ENCODE data around the gene CYP24A1. TPM values are rescaled to one million over a fixed set of nuclear protein-coding genes. Genes with fewer than 3 reads are reported as not detected.

The CYP24A1 gene
- total RNA-seq, 2 donors from 2014 or later = 0.08 TPM; not detected in 1

- H3K9me3 Mint-ChIP-seq = no peaks in the 10 kb centered on the region
- no peak overlapping the region for H3K4me3 Mint-ChIP-seq
- H3K27me3 Mint-ChIP-seq = peaks cover 15% of the 10 kb centered on the region
- no peaks in the 10 kb centered on the region for H3K36me3 Mint-ChIP-seq (ENCODE audit: low read depth)
- ATAC-seq (replicated peaks) = no peak
- H3K4me1 Mint-ChIP-seq = no peaks in the 10 kb centered on the region
- no peak overlapping the region for H3K27ac Mint-ChIP-seq
These were observed 22.0 kb upstream of the CYP24A1 start for GRCh38 chr20:54195483-54196472.

- no peaks in the 10 kb centered on the region for H3K4me1 Mint-ChIP-seq
- no peaks in the 10 kb centered on the region for H3K9me3 Mint-ChIP-seq
- H3K27me3 Mint-ChIP-seq = peaks cover 15% of the 10 kb centered on the region
- no peak overlapping the region for H3K27ac Mint-ChIP-seq
- no peaks in the 10 kb centered on the region for H3K36me3 Mint-ChIP-seq (ENCODE audit: low read depth)
- no peak overlapping the region for H3K4me3 Mint-ChIP-seq
- ATAC-seq (replicated peaks) = no peak
These were observed 21.1 kb upstream of the CYP24A1 start for GRCh38 chr20:54194724-54195438.

DNA sequence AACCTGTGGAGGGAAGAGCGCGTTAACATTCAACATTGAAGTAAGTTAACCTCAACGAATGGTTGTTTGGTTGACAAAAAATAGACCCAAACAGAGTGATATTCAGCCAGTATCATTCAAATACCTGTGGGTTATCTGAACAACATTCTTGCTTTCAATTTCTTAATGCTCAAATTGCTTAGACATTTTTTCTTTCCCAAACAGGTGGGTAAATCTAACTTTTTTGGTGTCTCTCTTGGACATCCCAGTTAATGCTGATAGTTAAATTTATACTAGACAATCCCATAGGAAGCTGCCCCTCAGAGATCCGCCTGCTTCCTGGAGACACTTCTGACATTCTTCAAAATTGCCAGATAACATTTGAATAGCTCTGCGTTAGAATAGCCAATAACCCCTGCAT lies 20.0 kb upstream of the CYP24A1 start:
- no peak overlapping the region for H3K4me3 Mint-ChIP-seq
- H3K27ac Mint-ChIP-seq = no peak overlapping the region
- H3K27me3 Mint-ChIP-seq = peaks cover 15% of the 10 kb centered on the region
- no peaks in the 10 kb centered on the region for H3K9me3 Mint-ChIP-seq
- H3K36me3 Mint-ChIP-seq (ENCODE audit: low read depth) = no peaks in the 10 kb centered on the region
- no peak for ATAC-seq (replicated peaks)
- H3K4me1 Mint-ChIP-seq = no peaks in the 10 kb centered on the region

- H3K4me3 Mint-ChIP-seq = no peak overlapping the region
- H3K9me3 Mint-ChIP-seq = no peaks in the 10 kb centered on the region
- H3K4me1 Mint-ChIP-seq = no peaks in the 10 kb centered on the region
- no peak overlapping the region for H3K27ac Mint-ChIP-seq
- no peak for ATAC-seq (replicated peaks)
- peaks cover 19% of the 10 kb centered on the region for H3K27me3 Mint-ChIP-seq
- H3K36me3 Mint-ChIP-seq (ENCODE audit: low read depth) = no peaks in the 10 kb centered on the region
These were observed 16.4 kb upstream of the CYP24A1 start for GRCh38 chr20:54190217-54190616.

- no peak for ATAC-seq (replicated peaks)
- Mint-ChIP-seq H3K4me3 (no peak overlapping the region), H3K9me3 (no peaks in the 10 kb centered on the region), H3K27me3 (peaks cover 24% of the 10 kb centered on the region), H3K27ac (no peak overlapping the region), H3K36me3 (ENCODE audit: low read depth) (no peaks in the 10 kb centered on the region), H3K4me1 (no peaks in the 10 kb centered on the region)
These were observed 15.8 kb upstream of the CYP24A1 start for GRCh38 chr20:54189630-54190029.

DNA sequence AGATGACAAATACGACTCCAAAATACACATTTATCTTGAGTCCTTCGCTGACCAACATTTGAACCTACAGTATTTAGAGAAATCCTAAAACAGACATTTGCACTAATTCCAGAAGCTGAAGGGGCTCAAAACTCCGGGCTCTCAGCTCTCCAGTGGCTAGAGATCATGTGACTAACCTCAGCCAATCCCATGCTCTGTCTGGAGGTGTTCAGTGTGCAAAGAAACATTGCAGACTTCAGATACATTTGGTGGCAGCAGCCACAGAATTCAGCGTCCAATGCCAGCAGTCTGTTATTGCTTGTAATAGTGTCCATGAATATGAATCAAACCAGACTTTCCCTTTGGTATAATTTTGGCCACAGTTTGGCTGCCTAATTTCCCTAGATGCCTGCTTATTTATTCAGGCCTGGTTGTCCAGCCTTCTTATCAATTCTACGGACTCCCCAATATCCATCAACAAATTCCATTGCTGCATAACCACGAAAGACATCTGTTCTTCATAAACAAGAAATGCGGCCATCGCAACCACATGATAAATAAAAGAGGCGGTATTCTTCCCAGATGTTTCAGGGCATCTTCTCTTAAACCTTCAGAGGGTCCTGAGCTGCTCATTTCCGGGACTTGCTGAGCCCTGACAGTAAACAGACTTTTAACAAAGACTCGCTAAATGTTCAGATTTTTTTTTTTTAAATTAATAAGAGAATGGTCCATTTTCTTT lies 14.5 kb upstream of the CYP24A1 start:
- H3K36me3 Mint-ChIP-seq (ENCODE audit: low read depth) = no peaks in the 10 kb centered on the region
- peaks cover 24% of the 10 kb centered on the region for H3K27me3 Mint-ChIP-seq
- H3K4me3 Mint-ChIP-seq = no peak overlapping the region
- no peaks in the 10 kb centered on the region for H3K4me1 Mint-ChIP-seq
- H3K27ac Mint-ChIP-seq = no peak overlapping the region
- no peaks in the 10 kb centered on the region for H3K9me3 Mint-ChIP-seq
- no peak for ATAC-seq (replicated peaks)

DNA sequence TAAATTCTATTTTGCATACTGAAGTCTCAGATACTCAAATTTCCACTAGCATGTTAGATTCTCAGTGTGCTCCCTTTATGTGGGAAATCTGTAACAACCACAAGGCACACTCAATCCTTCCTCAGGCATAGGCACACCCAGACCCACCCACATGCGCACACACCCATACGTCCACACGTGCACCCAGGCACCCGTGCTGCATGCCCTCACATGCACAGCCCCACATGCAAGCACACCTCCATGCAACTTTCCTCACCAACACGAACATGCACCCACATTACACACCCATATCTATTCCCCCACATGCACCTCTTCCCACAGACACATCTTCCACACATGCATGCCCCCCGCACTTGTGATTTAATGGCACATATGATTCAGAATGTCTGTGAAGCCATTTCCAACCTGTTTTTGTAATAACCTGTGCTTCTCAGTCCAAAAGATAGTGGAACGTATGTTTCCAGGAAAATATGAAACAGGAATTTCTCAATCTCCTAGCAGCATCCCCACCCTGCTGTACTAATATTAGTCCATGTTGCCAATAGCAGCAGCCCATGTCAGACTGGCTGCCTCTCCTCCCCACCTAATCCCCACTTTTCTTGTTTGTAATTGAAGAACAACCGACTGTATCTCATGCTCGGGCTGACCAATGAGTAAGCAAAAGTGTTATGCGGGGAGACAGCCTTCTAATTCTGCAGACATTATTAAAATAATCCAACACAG lies 11.3 kb upstream of the CYP24A1 start:
- H3K4me1 Mint-ChIP-seq = no peaks in the 10 kb centered on the region
- no peak overlapping the region for H3K4me3 Mint-ChIP-seq
- H3K36me3 Mint-ChIP-seq (ENCODE audit: low read depth) = no peaks in the 10 kb centered on the region
- H3K27ac Mint-ChIP-seq = no peak overlapping the region
- H3K9me3 Mint-ChIP-seq = no peaks in the 10 kb centered on the region
- ATAC-seq (replicated peaks) = no peak
- H3K27me3 Mint-ChIP-seq = peaks cover 20% of the 10 kb centered on the region

- Mint-ChIP-seq H3K4me1 (no peaks in the 10 kb centered on the region), H3K4me3 (no peak overlapping the region), H3K36me3 (ENCODE audit: low read depth) (no peaks in the 10 kb centered on the region), H3K9me3 (no peaks in the 10 kb centered on the region), H3K27me3 (peaks cover 20% of the 10 kb centered on the region), H3K27ac (no peak overlapping the region)
- no peak for ATAC-seq (replicated peaks)
These were observed 10.3 kb upstream of the CYP24A1 start for GRCh38 chr20:54184071-54184470.

DNA sequence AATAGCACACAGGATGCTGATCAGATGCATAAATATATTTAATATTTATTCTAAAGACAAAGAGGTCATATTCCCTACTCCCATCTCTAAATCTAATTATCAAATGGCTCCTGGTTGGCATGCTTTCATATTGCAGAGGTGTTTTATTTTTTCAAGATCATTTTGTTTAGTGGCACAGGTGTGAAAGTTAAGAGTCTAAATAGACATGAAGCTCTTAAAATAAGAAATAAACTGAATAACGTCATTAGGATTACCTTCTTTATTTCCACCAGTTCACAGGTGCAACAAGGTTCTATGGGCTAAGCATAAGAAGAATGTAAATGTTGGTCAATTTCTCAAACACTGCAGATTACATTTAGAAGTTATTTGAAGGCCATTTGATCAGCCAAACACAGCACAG lies 7.1 kb upstream of the CYP24A1 start:
- Mint-ChIP-seq H3K9me3 (no peaks in the 10 kb centered on the region), H3K36me3 (ENCODE audit: low read depth) (no peaks in the 10 kb centered on the region), H3K27me3 (peaks cover 26% of the 10 kb centered on the region), H3K4me1 (no peaks in the 10 kb centered on the region), H3K4me3 (no peak overlapping the region), H3K27ac (no peak overlapping the region)
- no peak for ATAC-seq (replicated peaks)

- Mint-ChIP-seq H3K4me3 (no peak overlapping the region), H3K9me3 (no peaks in the 10 kb centered on the region), H3K4me1 (no peaks in the 10 kb centered on the region), H3K36me3 (ENCODE audit: low read depth) (no peaks in the 10 kb centered on the region), H3K27me3 (peaks cover 24% of the 10 kb centered on the region), H3K27ac (no peak overlapping the region)
- ATAC-seq (replicated peaks) = no peak
These were observed 6.2 kb upstream of the CYP24A1 start for GRCh38 chr20:54179946-54180345.

GRCh38 chr20:54178256-54178655 lies 4.5 kb upstream of the CYP24A1 start:
- Mint-ChIP-seq H3K36me3 (ENCODE audit: low read depth) (no peaks in the 10 kb centered on the region), H3K4me3 (no peak overlapping the region), H3K27ac (no peak overlapping the region), H3K4me1 (no peaks in the 10 kb centered on the region), H3K9me3 (no peaks in the 10 kb centered on the region), H3K27me3 (peaks cover 31% of the 10 kb centered on the region)
- no peak for ATAC-seq (replicated peaks)

DNA sequence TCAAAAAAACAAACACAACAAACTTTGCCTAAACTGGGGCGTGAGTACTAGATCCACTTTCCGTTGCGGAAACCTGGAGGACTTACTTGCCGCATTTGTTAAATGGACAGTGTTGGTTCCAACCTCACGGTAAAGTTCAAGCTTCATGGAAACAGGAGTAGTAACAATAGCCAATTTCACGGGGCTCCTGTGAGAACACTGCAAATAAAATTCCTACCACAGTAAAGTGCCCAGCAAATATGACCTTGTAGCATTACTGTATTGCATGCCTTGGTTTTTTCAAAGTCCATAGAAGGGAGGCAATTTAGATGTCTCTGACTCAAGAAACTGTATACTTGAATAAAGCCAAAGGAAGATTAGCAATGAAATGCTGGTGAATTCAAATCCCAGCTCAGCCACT lies 3.6 kb upstream of the CYP24A1 start:
- H3K4me1 Mint-ChIP-seq = no peaks in the 10 kb centered on the region
- H3K36me3 Mint-ChIP-seq (ENCODE audit: low read depth) = no peaks in the 10 kb centered on the region
- H3K27ac Mint-ChIP-seq = no peak overlapping the region
- no peak overlapping the region for H3K4me3 Mint-ChIP-seq
- ATAC-seq (replicated peaks) = no peak
- H3K27me3 Mint-ChIP-seq = peaks cover 37% of the 10 kb centered on the region
- no peaks in the 10 kb centered on the region for H3K9me3 Mint-ChIP-seq

DNA sequence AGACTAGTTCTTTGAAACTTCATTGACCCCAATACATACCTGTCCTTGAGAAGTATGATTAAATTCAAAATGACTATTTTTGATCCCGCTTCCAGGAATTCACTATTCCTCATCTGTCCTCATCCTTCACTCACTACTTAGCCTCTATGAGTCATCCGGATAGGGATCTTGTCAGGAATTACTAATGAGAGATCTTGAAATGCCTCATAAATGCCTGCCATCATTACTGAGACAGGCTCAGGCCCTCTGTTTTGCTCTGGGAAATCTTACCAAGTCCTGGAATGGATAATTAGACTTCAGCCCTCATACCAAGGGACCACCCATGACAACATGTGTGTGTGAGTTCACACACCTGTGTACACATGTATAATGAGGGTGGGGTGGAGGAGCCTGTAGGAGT lies 2.8 kb upstream of the CYP24A1 start:
- Mint-ChIP-seq H3K27ac (no peak overlapping the region), H3K27me3 (peaks cover 44% of the 10 kb centered on the region), H3K36me3 (ENCODE audit: low read depth) (no peaks in the 10 kb centered on the region), H3K9me3 (no peaks in the 10 kb centered on the region), H3K4me1 (no peaks in the 10 kb centered on the region), H3K4me3 (no peak overlapping the region)
- no peak for ATAC-seq (replicated peaks)

Data from activated T-helper 17 cell treated with anti-CD3 and anti-CD28 coated beads, Interleukin-2, amount 50 U/mL, for 72 hours (primary cell).